Activated T-helper 1 cell treated with anti-CD3 and anti-CD28 coated beads, Interleukin-12 subunit alpha, Interleukin-12 subunit beta, Interleukin-2, Interleukin-4 antibody, amounts not matched to agents 30 ng/mL and 10 ng/mL and 1 ng/mL, durations not matched to agents 14 hours and 24 hours and 36 hours (primary cell): ENCODE data around the gene CKAP2. TPM values are rescaled to one million over a fixed set of nuclear protein-coding genes. Genes with fewer than 3 reads are reported as not detected.
A peak's percentile ranks its signal among the peaks of the same experiment; 100 is the strongest.
"Not testable (repeated sequence)": the region's sequence is repeated elsewhere in the genome, so short reads cannot be mapped to it uniquely, and the experiment has no call there.

ENCODE experiments used
- DNase-seq: peaks from one replicate; pipeline ENCODE4 v3.0.0; 2021; ENCODE audit warnings: low spot score
- H3K27ac Mint-ChIP-seq: one replicate; pipeline ENCODE4 v1.8.0; 2021; ENCODE audit warnings: mild to moderate bottlenecking, mixed read lengths
- H3K27me3 Mint-ChIP-seq: one replicate; pipeline ENCODE4 v1.8.0; 2022; ENCODE audit warnings: mild to moderate bottlenecking, moderate library complexity, mixed read lengths; ENCODE audit not compliant: insufficient read depth
- H3K36me3 Mint-ChIP-seq: one replicate; pipeline ENCODE4 v1.8.0; 2021; ENCODE audit warnings: low read depth, mixed read lengths
- H3K4me1 Mint-ChIP-seq: one replicate; pipeline ENCODE4 v1.8.0; 2021; ENCODE audit warnings: low read depth, mixed read lengths
- H3K4me3 Mint-ChIP-seq: one replicate; pipeline ENCODE4 v1.8.0; 2021; ENCODE audit warnings: mild to moderate bottlenecking, moderate library complexity, mixed read lengths
- H3K9me3 Mint-ChIP-seq: one replicate; pipeline ENCODE4 v1.8.0; 2021; ENCODE audit warnings: mixed read lengths
- intact Hi-C: fragments of 100-400 bp; cut with micrococcal nuclease; formaldehyde crosslinking; loops from one replicate; pipeline ENCODE4 v1.15.1; 2024
- total RNA-seq: library from RNA; stranded (reverse); gene quantifications from 2 replicates; pipeline ENCODE4 v1.2.3, GENCODE V29; 2022

Gene CKAP2
- total RNA-seq, 1 donor from 2014 or later, result 36.9 TPM

DNA sequence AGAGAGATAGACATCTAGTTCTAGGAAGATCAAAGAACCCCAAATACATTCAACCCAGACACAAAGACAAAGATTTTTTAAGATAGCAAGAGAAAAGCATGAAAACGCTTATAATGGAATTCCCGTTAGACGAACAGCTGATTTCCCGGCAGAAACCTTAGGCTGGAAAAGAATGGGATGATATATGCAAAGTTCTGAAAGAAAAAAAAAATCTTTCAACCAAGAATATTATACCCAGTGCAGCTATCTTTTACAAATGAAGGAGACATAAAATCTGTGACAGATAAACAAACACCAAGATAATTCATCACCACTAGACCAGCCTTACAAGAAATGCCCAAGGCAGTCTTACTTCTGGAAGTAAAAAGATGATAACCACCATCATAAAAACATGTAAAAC lies 56.3 kb downstream of the CKAP2 start:
- intact Hi-C loops, DNase-seq, H3K27me3 Mint-ChIP-seq, H3K4me3 Mint-ChIP-seq, H3K27ac Mint-ChIP-seq, H3K4me1 Mint-ChIP-seq, H3K36me3 Mint-ChIP-seq: not testable (repeated sequence)
- H3K9me3 Mint-ChIP-seq, result peaks cover 13% of the 10 kb centered on the region

GRCh38 chr13:52513957-52514596 lies 58.8 kb downstream of the CKAP2 start:
- H3K4me3 Mint-ChIP-seq, H3K27ac Mint-ChIP-seq, intact Hi-C loops, H3K36me3 Mint-ChIP-seq, H3K4me1 Mint-ChIP-seq, H3K27me3 Mint-ChIP-seq: not testable (repeated sequence)
- peaks cover 13% of the 10 kb centered on the region for H3K9me3 Mint-ChIP-seq
- peak; percentile 32 for DNase-seq

GRCh38 chr13:52523323-52523722 lies 68.0 kb downstream of the CKAP2 start:
- H3K9me3 Mint-ChIP-seq, H3K4me3 Mint-ChIP-seq, H3K27ac Mint-ChIP-seq, H3K27me3 Mint-ChIP-seq, H3K36me3 Mint-ChIP-seq, DNase-seq, H3K4me1 Mint-ChIP-seq, intact Hi-C loops: not testable (repeated sequence)

Other genes with a start within 250 kb of the CKAP2 start
- 0.07 and 0.21 TPM in 2 replicates for gene THSD1, start 49.3 kb upstream of the CKAP2 start, total RNA-seq
- gene VPS36, start 4.8 kb upstream of the CKAP2 start, total RNA-seq, result 47.8 and 49.2 TPM in 2 replicates
- gene HNRNPA1L2, start 187.0 kb downstream of the CKAP2 start, total RNA-seq, result 8.8 and 9.6 TPM in 2 replicates
- 63.3 and 66.1 TPM in 2 replicates for gene SUGT1, start 197.4 kb downstream of the CKAP2 start, total RNA-seq